ENCODE data around the gene RASGRF1. TPM values are rescaled to one million over a fixed set of nuclear protein-coding genes. Genes with fewer than 3 reads are reported as not detected.
"Not testable (repeated sequence)": the region's sequence is repeated elsewhere in the genome, so short reads cannot be mapped to it uniquely, and the experiment has no call there.

The RASGRF1 gene
- total RNA-seq, 2 experiments from 2014 or later: not detected

GRCh38 chr15:79027532-79028410 is 62.8 kb downstream of the RASGRF1 start:
- no peak for DNase-seq
- Mint-ChIP-seq H3K4me3 (no peak overlapping the region), H3K4me1 (no peaks in the 10 kb centered on the region), H3K27ac (no peak overlapping the region), H3K9me3 (peaks cover 4% of the 10 kb centered on the region), H3K36me3 (peaks cover 2% of the 10 kb centered on the region), H3K27me3 (peaks cover 6% of the 10 kb centered on the region)

- no peak overlapping the region for H3K27ac Mint-ChIP-seq
- DNase-seq: no peak
- H3K9me3 Mint-ChIP-seq: peaks cover 4% of the 10 kb centered on the region
- no peaks in the 10 kb centered on the region for H3K4me1 Mint-ChIP-seq
- peaks cover 6% of the 10 kb centered on the region for H3K27me3 Mint-ChIP-seq
- no peak overlapping the region for H3K4me3 Mint-ChIP-seq
- peaks cover 2% of the 10 kb centered on the region for H3K36me3 Mint-ChIP-seq
These were observed 64.8 kb downstream of the RASGRF1 start for GRCh38 chr15:79025802-79026201.

GRCh38 chr15:79025201-79025600 is 65.4 kb downstream of the RASGRF1 start:
- Mint-ChIP-seq H3K4me1 (no peaks in the 10 kb centered on the region), H3K4me3 (no peak overlapping the region), H3K36me3 (peaks cover 2% of the 10 kb centered on the region), H3K9me3 (peaks cover 4% of the 10 kb centered on the region), H3K27ac (no peak overlapping the region), H3K27me3 (peaks cover 6% of the 10 kb centered on the region)
- no peak for DNase-seq

- not testable (repeated sequence) for H3K27me3 Mint-ChIP-seq, H3K36me3 Mint-ChIP-seq, H3K9me3 Mint-ChIP-seq, H3K4me1 Mint-ChIP-seq, DNase-seq, H3K4me3 Mint-ChIP-seq, H3K27ac Mint-ChIP-seq
These were observed 66.1 kb downstream of the RASGRF1 start for GRCh38 chr15:79024493-79024892.

GRCh38 chr15:79023918-79024317 is 66.7 kb downstream of the RASGRF1 start:
- Mint-ChIP-seq H3K4me1 (no peaks in the 10 kb centered on the region), H3K4me3 (no peak overlapping the region), H3K27ac (no peak overlapping the region), H3K27me3 (peaks cover 6% of the 10 kb centered on the region), H3K9me3 (peaks cover 4% of the 10 kb centered on the region), H3K36me3 (peaks cover 2% of the 10 kb centered on the region)
- no peak for DNase-seq

GRCh38 chr15:79023546-79023890 is 67.1 kb downstream of the RASGRF1 start:
- H3K4me1 Mint-ChIP-seq: no peaks in the 10 kb centered on the region
- peaks cover 4% of the 10 kb centered on the region for H3K9me3 Mint-ChIP-seq
- DNase-seq: no peak
- peaks cover 2% of the 10 kb centered on the region for H3K36me3 Mint-ChIP-seq
- no peak overlapping the region for H3K4me3 Mint-ChIP-seq
- peaks cover 6% of the 10 kb centered on the region for H3K27me3 Mint-ChIP-seq
- no peak overlapping the region for H3K27ac Mint-ChIP-seq

GRCh38 chr15:79018960-79019359 is 71.6 kb downstream of the RASGRF1 start:
- Mint-ChIP-seq H3K4me1 (no peaks in the 10 kb centered on the region), H3K36me3 (no peaks in the 10 kb centered on the region), H3K9me3 (no peaks in the 10 kb centered on the region), H3K27ac (no peak overlapping the region), H3K4me3 (no peak overlapping the region), H3K27me3 (no peaks in the 10 kb centered on the region)
- DNase-seq: no peak

- DNase-seq: no peak
- no peak overlapping the region for H3K4me3 Mint-ChIP-seq
- no peak overlapping the region for H3K27ac Mint-ChIP-seq
- H3K27me3 Mint-ChIP-seq: no peaks in the 10 kb centered on the region
- no peaks in the 10 kb centered on the region for H3K36me3 Mint-ChIP-seq
- no peaks in the 10 kb centered on the region for H3K4me1 Mint-ChIP-seq
- H3K9me3 Mint-ChIP-seq: no peaks in the 10 kb centered on the region
These were observed 72.6 kb downstream of the RASGRF1 start for GRCh38 chr15:79017953-79018352.

- H3K9me3 Mint-ChIP-seq: no peaks in the 10 kb centered on the region
- H3K36me3 Mint-ChIP-seq: no peaks in the 10 kb centered on the region
- H3K27me3 Mint-ChIP-seq: no peaks in the 10 kb centered on the region
- no peaks in the 10 kb centered on the region for H3K4me1 Mint-ChIP-seq
- H3K27ac Mint-ChIP-seq: no peak overlapping the region
- no peak overlapping the region for H3K4me3 Mint-ChIP-seq
- DNase-seq: no peak
These were observed 73.9 kb downstream of the RASGRF1 start for GRCh38 chr15:79016527-79017170.

GRCh38 chr15:79015416-79015815 is 75.2 kb downstream of the RASGRF1 start:
- no peak for DNase-seq
- Mint-ChIP-seq H3K27me3 (no peaks in the 10 kb centered on the region), H3K9me3 (no peaks in the 10 kb centered on the region), H3K4me3 (no peak overlapping the region), H3K27ac (no peak overlapping the region), H3K36me3 (no peaks in the 10 kb centered on the region), H3K4me1 (no peaks in the 10 kb centered on the region)

GRCh38 chr15:79010278-79010677 is 80.3 kb downstream of the RASGRF1 start:
- H3K9me3 Mint-ChIP-seq: no peaks in the 10 kb centered on the region
- DNase-seq: no peak

GRCh38 chr15:79009379-79009778 is 81.2 kb downstream of the RASGRF1 start:
- no peak for DNase-seq
- H3K9me3 Mint-ChIP-seq: no peaks in the 10 kb centered on the region
- peaks cover 9% of the 10 kb centered on the region for H3K4me1 Mint-ChIP-seq
- H3K27ac Mint-ChIP-seq: no peak overlapping the region
- no peaks in the 10 kb centered on the region for H3K36me3 Mint-ChIP-seq
- no peaks in the 10 kb centered on the region for H3K27me3 Mint-ChIP-seq
- H3K4me3 Mint-ChIP-seq: no peak overlapping the region

More at GRCh38 chr15:79010278-79010677, 80.3 kb downstream of the RASGRF1 start:
- no peaks in the 10 kb centered on the region for H3K27me3 Mint-ChIP-seq
- no peak overlapping the region for H3K27ac Mint-ChIP-seq
- H3K4me3 Mint-ChIP-seq: no peak overlapping the region
- peaks cover under 1% of the 10 kb centered on the region for H3K4me1 Mint-ChIP-seq
- no peaks in the 10 kb centered on the region for H3K36me3 Mint-ChIP-seq

- DNase-seq: no peak
- Mint-ChIP-seq H3K4me1 (peaks cover 15% of the 10 kb centered on the region), H3K36me3 (no peaks in the 10 kb centered on the region), H3K4me3 (no peak overlapping the region), H3K27ac (no peak overlapping the region), H3K27me3 (no peaks in the 10 kb centered on the region), H3K9me3 (no peaks in the 10 kb centered on the region)
These were observed 81.9 kb downstream of the RASGRF1 start for GRCh38 chr15:79008659-79009058.

- no peaks in the 10 kb centered on the region for H3K9me3 Mint-ChIP-seq
- no peak overlapping the region for H3K4me3 Mint-ChIP-seq
These were observed 83.5 kb downstream of the RASGRF1 start for GRCh38 chr15:79007066-79007465.

GRCh38 chr15:79006071-79006470 is 84.5 kb downstream of the RASGRF1 start:
- Mint-ChIP-seq H3K9me3 (no peaks in the 10 kb centered on the region), H3K27me3 (no peaks in the 10 kb centered on the region), H3K36me3 (no peaks in the 10 kb centered on the region), H3K4me3 (no peak overlapping the region), H3K27ac (no peak overlapping the region), H3K4me1 (peaks cover 15% of the 10 kb centered on the region)
- no peak for DNase-seq

More at GRCh38 chr15:79007066-79007465, 83.5 kb downstream of the RASGRF1 start:
- peak; percentile 61 for DNase-seq
- Mint-ChIP-seq H3K36me3 (no peaks in the 10 kb centered on the region), H3K27me3 (no peaks in the 10 kb centered on the region), H3K4me1 (peaks cover 15% of the 10 kb centered on the region), H3K27ac (no peak overlapping the region)

GRCh38 chr15:79004336-79004735 is 86.2 kb downstream of the RASGRF1 start:
- no peaks in the 10 kb centered on the region for H3K9me3 Mint-ChIP-seq
- H3K4me3 Mint-ChIP-seq: no peak overlapping the region
- H3K36me3 Mint-ChIP-seq: no peaks in the 10 kb centered on the region
- H3K4me1 Mint-ChIP-seq: peaks cover 15% of the 10 kb centered on the region
- H3K27me3 Mint-ChIP-seq: no peaks in the 10 kb centered on the region
- DNase-seq: peak; percentile 24
- H3K27ac Mint-ChIP-seq: no peak overlapping the region
